Measurements from ENCODE around the gene PGLYRP4.
"Not testable (repeated sequence)": the region's sequence is repeated elsewhere in the genome, so short reads cannot be mapped to it uniquely, and the experiment has no call there.

PGLYRP4 gene

GRCh38 chr1:153357076-153357852, 8.6 kb upstream of the PGLYRP4 start:
- Mint-ChIP-seq H3K27me3 (no peaks in the 10 kb centered on the region), H3K4me3 (peak overlapping the region; percentile 81), H3K36me3 (ENCODE audit: low read depth) (peaks cover 18% of the 10 kb centered on the region), H3K27ac (peak overlapping the region; percentile 94), H3K4me1 (ENCODE audit: low read depth) (peaks cover 61% of the 10 kb centered on the region), H3K9me3 (no peaks in the 10 kb centered on the region)
- intact Hi-C loops (cut with micrococcal nuclease): loop anchor here (5.0 kb wide), 1 partner anchor 210 kb away; the partner anchor contains the start of gene S100A2

- Mint-ChIP-seq H3K36me3 (ENCODE audit: low read depth) (peaks cover 18% of the 10 kb centered on the region), H3K27me3 (peaks cover 1% of the 10 kb centered on the region), H3K9me3 (no peaks in the 10 kb centered on the region), H3K4me1 (ENCODE audit: low read depth) (peaks cover 54% of the 10 kb centered on the region), H3K4me3 (peak overlapping the region; percentile 17), H3K27ac (peak overlapping the region; percentile 94)
- intact Hi-C loops (cut with micrococcal nuclease): loop anchor here (5.0 kb wide), 1 partner anchor 211 kb away; the partner anchor contains the start of gene S100A2
Observed at GRCh38 chr1:153356392-153357075, 7.9 kb upstream of the PGLYRP4 start.

- Mint-ChIP-seq H3K27ac (no peak overlapping the region), H3K4me3 (no peak overlapping the region), H3K27me3 (peaks cover 5% of the 10 kb centered on the region), H3K9me3 (no peaks in the 10 kb centered on the region), H3K36me3 (ENCODE audit: low read depth) (peaks cover 9% of the 10 kb centered on the region), H3K4me1 (ENCODE audit: low read depth) (peaks cover 44% of the 10 kb centered on the region)
- intact Hi-C loops (cut with micrococcal nuclease): loop anchor here (1.0 to 5.0 kb wide), 2 partner anchors 49 to 212 kb away; partner anchors contain the start of gene S100A2
Observed at GRCh38 chr1:153355445-153356071, 6.9 kb upstream of the PGLYRP4 start.

- no peaks in the 10 kb centered on the region for H3K9me3 Mint-ChIP-seq
- peaks cover 8% of the 10 kb centered on the region for H3K27me3 Mint-ChIP-seq
- H3K27ac Mint-ChIP-seq: no peak overlapping the region
- intact Hi-C loops (cut with micrococcal nuclease): loop anchor here (1.0 to 5.0 kb wide), 2 partner anchors 50 to 213 kb away; partner anchors contain the start of gene S100A2
- H3K4me1 Mint-ChIP-seq (ENCODE audit: low read depth): peaks cover 41% of the 10 kb centered on the region
- no peak overlapping the region for H3K4me3 Mint-ChIP-seq
- peaks cover 8% of the 10 kb centered on the region for H3K36me3 Mint-ChIP-seq (ENCODE audit: low read depth)
Observed at GRCh38 chr1:153354515-153355193, 6.0 kb upstream of the PGLYRP4 start.

GRCh38 chr1:153353226-153353947, 4.7 kb upstream of the PGLYRP4 start:
- Mint-ChIP-seq H3K4me1 (ENCODE audit: low read depth) (peaks cover 43% of the 10 kb centered on the region), H3K4me3 (no peak overlapping the region), H3K36me3 (ENCODE audit: low read depth) (peaks cover 5% of the 10 kb centered on the region), H3K27ac (no peak overlapping the region), H3K27me3 (peaks cover 15% of the 10 kb centered on the region), H3K9me3 (no peaks in the 10 kb centered on the region)
- intact Hi-C loops (cut with micrococcal nuclease): no loop called here

GRCh38 chr1:153352523-153352922, 3.9 kb upstream of the PGLYRP4 start:
- H3K27ac Mint-ChIP-seq: no peak overlapping the region
- no peaks in the 10 kb centered on the region for H3K36me3 Mint-ChIP-seq (ENCODE audit: low read depth)
- H3K4me1 Mint-ChIP-seq (ENCODE audit: low read depth): peaks cover 36% of the 10 kb centered on the region
- no peaks in the 10 kb centered on the region for H3K9me3 Mint-ChIP-seq
- H3K27me3 Mint-ChIP-seq: peaks cover 15% of the 10 kb centered on the region
- intact Hi-C loops (cut with micrococcal nuclease): loop anchor here (1.0 kb wide), 1 partner anchor 143 kb away; no protein-coding TSS in a partner anchor
- H3K4me3 Mint-ChIP-seq: no peak overlapping the region

- Mint-ChIP-seq H3K4me1 (ENCODE audit: low read depth) (peaks cover 31% of the 10 kb centered on the region), H3K27ac (no peak overlapping the region), H3K36me3 (ENCODE audit: low read depth) (no peaks in the 10 kb centered on the region), H3K4me3 (no peak overlapping the region), H3K27me3 (peaks cover 25% of the 10 kb centered on the region), H3K9me3 (no peaks in the 10 kb centered on the region)
- intact Hi-C loops (cut with micrococcal nuclease): no loop called here
Observed at GRCh38 chr1:153350321-153350957, 1.8 kb upstream of the PGLYRP4 start.

GRCh38 chr1:153349363-153350320, 1.0 kb upstream of the PGLYRP4 start:
- H3K27me3 Mint-ChIP-seq: peaks cover 25% of the 10 kb centered on the region
- intact Hi-C loops (cut with micrococcal nuclease): no loop called here
- no peaks in the 10 kb centered on the region for H3K36me3 Mint-ChIP-seq (ENCODE audit: low read depth)
- no peaks in the 10 kb centered on the region for H3K9me3 Mint-ChIP-seq
- H3K27ac Mint-ChIP-seq: no peak overlapping the region
- no peak overlapping the region for H3K4me3 Mint-ChIP-seq
- peaks cover 36% of the 10 kb centered on the region for H3K4me1 Mint-ChIP-seq (ENCODE audit: low read depth)

GRCh38 chr1:153347856-153348255, 785 bp downstream of the PGLYRP4 start:
- Mint-ChIP-seq H3K36me3 (ENCODE audit: low read depth) (no peaks in the 10 kb centered on the region), H3K27ac (no peak overlapping the region), H3K4me1 (ENCODE audit: low read depth) (peaks cover 52% of the 10 kb centered on the region), H3K9me3 (no peaks in the 10 kb centered on the region), H3K27me3 (peaks cover 25% of the 10 kb centered on the region), H3K4me3 (no peak overlapping the region)
- intact Hi-C loops (cut with micrococcal nuclease): no loop called here

GRCh38 chr1:153347049-153347448, 1.6 kb downstream of the PGLYRP4 start:
- Mint-ChIP-seq H3K27me3 (peaks cover 27% of the 10 kb centered on the region), H3K4me1 (ENCODE audit: low read depth) (peaks cover 60% of the 10 kb centered on the region)
- H3K36me3 Mint-ChIP-seq (ENCODE audit: low read depth); H3K4me3 Mint-ChIP-seq; H3K9me3 Mint-ChIP-seq; H3K27ac Mint-ChIP-seq; intact Hi-C loops (cut with micrococcal nuclease): not testable (repeated sequence)

- H3K9me3 Mint-ChIP-seq: no peaks in the 10 kb centered on the region
- peaks cover 24% of the 10 kb centered on the region for H3K27me3 Mint-ChIP-seq
- no peaks in the 10 kb centered on the region for H3K36me3 Mint-ChIP-seq (ENCODE audit: low read depth)
- intact Hi-C loops (cut with micrococcal nuclease): no loop called here
- H3K4me3 Mint-ChIP-seq: no peak overlapping the region
- peaks cover 61% of the 10 kb centered on the region for H3K4me1 Mint-ChIP-seq (ENCODE audit: low read depth)
- H3K27ac Mint-ChIP-seq: no peak overlapping the region
Observed at GRCh38 chr1:153346077-153346723, 2.4 kb downstream of the PGLYRP4 start.

Data from dendritic cell treated with granulocyte-macrophage colony-stimulating factor and Interleukin-4, amounts not matched to agents 40 ng/mL and 50 ng/mL, for 4 days (primary cell).